Islet precursor cell (in vitro differentiated cells): ENCODE results near the gene PROM2.

Experiments used
- DNase-seq: peaks from one replicate; pipeline ENCODE4 v3.0.0-alpha.2; 2018

Gene PROM2

GRCh38 chr2:95325026-95325425 lies 50.8 kb downstream of the PROM2 start:
- no peak for DNase-seq

GRCh38 chr2:95325590-95326432 lies 51.6 kb downstream of the PROM2 start:
- DNase-seq, result no peak

GRCh38 chr2:95326433-95327140 lies 52.3 kb downstream of the PROM2 start:
- DNase-seq, result no peak

- DNase-seq, result no peak
Observed at GRCh38 chr2:95327861-95328260, 53.6 kb downstream of the PROM2 start.

DNA sequence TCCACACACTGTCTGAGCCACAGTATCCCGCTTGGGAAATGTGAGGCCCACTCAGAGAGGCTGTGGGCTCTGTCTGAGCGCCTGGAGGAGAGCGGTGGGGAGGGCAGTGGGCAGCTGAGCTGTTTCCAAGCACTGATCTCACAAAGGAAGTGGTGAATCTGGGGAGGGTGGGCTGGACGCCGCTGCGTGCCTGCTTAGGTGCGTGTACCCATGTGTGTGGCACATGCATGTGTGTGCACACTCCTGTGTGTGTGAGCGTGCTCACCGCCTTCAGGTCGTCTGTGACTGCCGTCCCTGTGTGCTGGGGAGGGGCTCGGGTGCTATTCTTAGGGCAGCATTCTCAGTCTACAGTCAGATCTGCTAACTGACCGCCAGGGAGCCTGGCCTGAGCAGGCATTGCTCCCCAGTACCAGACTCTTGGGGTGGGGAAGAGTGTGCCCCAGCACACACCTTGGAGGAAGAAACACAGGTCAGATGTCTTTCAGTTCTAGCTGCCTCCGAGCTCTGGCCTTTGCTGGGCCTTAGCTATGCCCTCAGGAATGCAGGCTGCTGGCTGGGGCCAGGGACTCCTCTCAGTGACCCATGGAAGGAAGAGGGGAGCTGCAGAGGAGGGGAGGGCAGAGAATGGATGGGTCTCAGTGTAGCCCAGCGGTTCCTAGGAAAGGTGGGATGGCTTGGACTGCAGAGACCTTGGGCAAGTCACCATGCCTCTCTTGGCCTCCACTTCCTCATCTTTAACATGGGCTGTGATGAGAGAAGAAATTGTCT lies 54.3 kb downstream of the PROM2 start:
- peak; percentile 75 for DNase-seq

- no peak for DNase-seq
Observed at GRCh38 chr2:95329401-95329800, 55.2 kb downstream of the PROM2 start.

DNA sequence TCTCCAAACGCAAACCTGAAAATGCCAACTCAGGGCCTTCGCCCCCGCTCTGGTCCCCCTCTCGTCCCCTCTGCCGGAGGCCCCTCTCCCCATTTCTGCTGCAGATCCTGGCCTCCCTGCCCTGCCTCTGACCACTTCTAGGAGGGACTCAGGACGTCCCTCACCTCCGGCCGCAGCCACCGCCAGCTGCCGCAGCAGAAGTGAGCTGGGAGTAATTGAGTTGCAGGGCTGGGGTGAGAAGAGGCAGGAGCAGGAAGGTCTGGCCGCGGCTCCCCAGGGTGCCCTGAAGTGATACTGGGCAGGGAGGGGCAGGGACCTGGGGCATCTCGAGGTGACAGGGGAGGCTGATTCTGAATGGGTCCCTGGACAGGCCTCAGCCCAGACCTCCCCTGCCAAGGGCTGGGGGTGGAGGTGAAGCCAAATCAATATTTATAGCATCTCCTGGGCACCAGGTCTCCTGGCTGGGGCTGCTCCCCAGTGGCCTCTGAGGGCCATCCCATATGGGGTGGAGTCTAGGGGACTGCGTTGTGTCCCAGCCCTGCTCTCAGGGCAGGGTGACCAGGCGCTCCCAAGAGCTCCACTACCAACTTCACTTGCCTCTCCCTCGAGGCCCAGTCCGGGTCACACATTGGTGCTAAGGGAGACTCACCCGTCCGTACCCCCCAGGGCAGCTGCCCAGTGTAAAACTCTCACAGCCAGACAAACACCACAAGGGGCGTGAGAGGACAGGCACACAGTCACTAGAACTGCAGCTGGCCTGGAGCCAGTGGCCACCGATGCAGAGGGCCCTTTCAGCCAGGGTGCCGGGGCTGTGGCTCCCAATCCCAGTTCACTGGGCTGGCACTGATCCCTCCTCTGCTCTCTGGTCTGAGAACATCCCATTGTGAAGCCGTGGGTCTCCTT lies 55.9 kb downstream of the PROM2 start:
- peak; percentile 61 for DNase-seq

GRCh38 chr2:95330794-95331338 lies 56.6 kb downstream of the PROM2 start:
- DNase-seq, result no peak

DNA sequence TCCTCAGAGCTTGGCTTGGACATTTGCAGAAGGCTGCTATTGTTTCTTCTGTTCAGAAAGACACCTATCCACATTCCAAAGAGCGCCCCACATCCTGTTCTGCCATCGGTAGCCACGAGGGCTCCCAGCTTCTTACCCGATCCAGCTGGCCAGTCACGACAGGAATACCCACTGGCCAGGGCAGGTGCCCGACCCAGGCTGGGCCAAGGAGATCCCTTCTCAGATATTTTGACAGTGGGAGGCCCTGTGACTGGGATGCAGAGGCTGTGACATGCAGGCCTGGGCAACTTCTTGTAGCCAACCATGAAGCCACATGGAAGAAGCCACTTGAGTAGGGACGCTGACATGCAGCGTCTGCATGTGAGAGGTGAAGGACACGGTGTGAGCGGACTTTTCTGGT lies 57.4 kb downstream of the PROM2 start:
- no peak for DNase-seq

DNA sequence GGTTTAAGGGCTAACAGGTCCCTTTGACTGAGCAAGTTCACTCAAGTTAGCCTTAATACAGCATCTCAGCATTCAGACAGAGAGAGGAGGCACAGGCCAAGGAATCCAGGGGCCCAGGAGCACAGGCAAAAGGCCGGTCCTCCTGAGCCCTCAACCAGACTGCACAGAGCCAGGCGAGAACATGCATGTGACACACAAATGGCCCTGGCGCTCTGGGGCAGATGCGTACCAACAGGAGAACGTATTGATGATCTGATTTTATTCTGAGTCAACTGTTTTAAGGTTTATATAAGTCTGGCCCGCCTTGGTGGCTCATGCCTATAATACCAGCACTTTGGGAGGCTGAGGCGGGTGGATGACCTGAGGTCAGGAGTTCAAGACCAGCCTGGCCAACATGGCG lies 57.8 kb downstream of the PROM2 start:
- DNase-seq, result no peak

- no peak for DNase-seq
Observed at GRCh38 chr2:95333056-95333455, 58.8 kb downstream of the PROM2 start.

GRCh38 chr2:95333888-95334338 lies 59.7 kb downstream of the PROM2 start:
- DNase-seq, result no peak

DNA sequence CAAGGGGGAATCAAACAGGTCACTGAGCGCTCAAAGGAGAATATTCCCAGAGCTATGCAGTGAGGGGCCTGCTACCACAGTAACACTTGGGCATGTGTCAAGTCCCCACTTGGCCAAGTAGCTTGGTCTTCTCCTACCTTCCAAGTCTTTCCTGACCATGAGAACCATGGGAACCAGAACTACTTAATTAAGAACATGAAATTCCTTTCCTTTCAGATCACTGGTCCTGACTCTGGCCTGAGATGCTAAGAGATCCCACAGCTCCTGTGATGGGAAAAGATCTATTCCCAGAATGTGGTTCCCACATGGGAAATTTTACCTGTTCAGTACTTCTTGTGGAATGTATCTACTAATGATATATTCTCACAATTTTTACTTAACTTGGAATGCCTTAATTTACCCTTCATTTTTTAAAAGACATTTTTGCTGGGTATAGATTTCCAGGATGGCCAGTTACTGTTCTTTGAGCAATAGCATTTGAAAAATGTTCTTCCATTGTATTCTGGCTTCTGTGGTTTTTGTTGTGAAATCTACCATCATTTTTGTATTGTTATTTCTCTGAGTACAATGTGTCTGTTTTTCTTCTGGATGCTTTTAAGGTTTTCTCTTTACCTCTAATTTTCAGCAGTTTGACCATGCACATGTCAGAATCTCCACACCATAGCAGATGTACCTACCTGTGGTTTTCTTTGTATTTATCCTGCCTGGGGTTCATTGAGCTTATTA lies 60.8 kb downstream of the PROM2 start:
- DNase-seq, result no peak

GRCh38 chr2:95336406-95336805 lies 62.2 kb downstream of the PROM2 start:
- DNase-seq, result no peak

DNA sequence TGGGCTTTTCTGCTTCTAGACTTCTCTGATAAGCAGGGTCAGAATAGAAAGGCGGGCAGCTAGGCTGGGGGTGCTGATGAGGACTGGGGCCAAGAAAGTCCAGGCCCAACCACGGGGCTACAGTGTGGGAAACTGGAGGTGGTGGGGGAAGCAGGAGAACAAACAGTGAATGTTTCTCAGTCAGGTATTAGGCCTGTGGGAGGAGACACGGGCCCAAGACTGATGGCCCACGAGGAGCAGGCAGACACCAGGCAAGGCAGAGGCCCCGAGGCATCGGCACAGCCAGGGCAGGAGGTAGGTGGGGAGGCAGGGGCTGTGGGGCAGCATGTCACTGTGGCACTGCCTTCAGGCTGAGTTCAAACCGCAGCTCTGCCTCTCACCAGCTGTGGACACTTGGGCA lies 63.6 kb downstream of the PROM2 start:
- no peak for DNase-seq
